ENCODE data around the gene GRK6. TPM values are rescaled to one million over a fixed set of nuclear protein-coding genes. Genes with fewer than 3 reads are reported as not detected.

GRK6 gene
- total and polyA plus RNA-seq, 2 donors = 13.4 to 27.7 TPM

GRCh38 chr5:177487975-177488374 lies 61.5 kb downstream of the GRK6 start:
- Histone ChIP-seq H3K4me1 (ENCODE audit: insufficient read depth) (no peaks in the 10 kb centered on the region), H3K36me3 (ENCODE audit: insufficient read depth) (no peaks in the 10 kb centered on the region), H3K4me3 (ENCODE audit: low read depth, low read length) (no peak overlapping the region), H3K27ac (ENCODE audit: low read depth) (no peak overlapping the region)
- WGBS = 80% methylated on average over 15 of the region's 15 CpGs
- DNase-seq (ENCODE audit: extremely low spot score) = no peak

GRCh38 chr5:177489119-177489716 lies 62.7 kb downstream of the GRK6 start:
- no peaks in the 10 kb centered on the region for H3K4me1 ChIP-seq (ENCODE audit: insufficient read depth)
- H3K36me3 ChIP-seq (ENCODE audit: insufficient read depth) = no peaks in the 10 kb centered on the region
- DNase-seq (ENCODE audit: extremely low spot score) = no peak
- H3K4me3 ChIP-seq (ENCODE audit: low read depth, low read length) = no peak overlapping the region
- H3K27ac ChIP-seq (ENCODE audit: low read depth) = no peak overlapping the region
- WGBS = 59% methylated on average over 26 of the region's 26 CpGs

- no peak overlapping the region for H3K27ac ChIP-seq (ENCODE audit: low read depth)
Measured at GRCh38 chr5:177490311-177490991, 64.0 kb downstream of the GRK6 start.

GRCh38 chr5:177490992-177491391 lies 64.5 kb downstream of the GRK6 start:
- Histone ChIP-seq H3K36me3 (ENCODE audit: insufficient read depth) (no peaks in the 10 kb centered on the region), H3K4me1 (ENCODE audit: insufficient read depth) (no peaks in the 10 kb centered on the region), H3K27ac (ENCODE audit: low read depth) (no peak overlapping the region), H3K4me3 (ENCODE audit: low read depth, low read length) (no peak overlapping the region)
- 73% methylated on average over 16 of the region's 16 CpGs for WGBS
- DNase-seq (ENCODE audit: extremely low spot score) = no peak

More at GRCh38 chr5:177490311-177490991, 64.0 kb downstream of the GRK6 start:
- Histone ChIP-seq H3K4me3 (ENCODE audit: low read depth, low read length) (no peak overlapping the region), H3K36me3 (ENCODE audit: insufficient read depth) (no peaks in the 10 kb centered on the region), H3K4me1 (ENCODE audit: insufficient read depth) (no peaks in the 10 kb centered on the region)
- 65% methylated on average over 15 of the region's 15 CpGs for WGBS
- DNase-seq (ENCODE audit: extremely low spot score) = no peak

GRCh38 chr5:177491429-177491945 lies 65.0 kb downstream of the GRK6 start:
- Histone ChIP-seq H3K4me1 (ENCODE audit: insufficient read depth) (no peaks in the 10 kb centered on the region), H3K27ac (ENCODE audit: low read depth) (no peak overlapping the region), H3K36me3 (ENCODE audit: insufficient read depth) (no peaks in the 10 kb centered on the region), H3K4me3 (ENCODE audit: low read depth, low read length) (no peak overlapping the region)
- DNase-seq (ENCODE audit: extremely low spot score) = no peak
- WGBS = 48% methylated on average over 43 of the region's 43 CpGs

- 70% methylated on average over 54 of the region's 54 CpGs for WGBS
- Histone ChIP-seq H3K4me3 (ENCODE audit: low read depth, low read length) (no peak overlapping the region), H3K36me3 (ENCODE audit: insufficient read depth) (no peaks in the 10 kb centered on the region), H3K27ac (ENCODE audit: low read depth) (no peak overlapping the region), H3K4me1 (ENCODE audit: insufficient read depth) (no peaks in the 10 kb centered on the region)
- no peak for DNase-seq (ENCODE audit: extremely low spot score)
Measured at GRCh38 chr5:177491983-177492746, 65.7 kb downstream of the GRK6 start.

Other genes with a start within 250 kb of the GRK6 start
- 9.7 TPM for gene RAB24, start 123.0 kb upstream of the GRK6 start, total RNA-seq
- 50.6 TPM for gene RAB24, start 123.0 kb upstream of the GRK6 start, polyA plus RNA-seq
- 40.8 TPM for gene PRELID1, start 122.9 kb upstream of the GRK6 start, total RNA-seq
- 122 TPM for gene PRELID1, start 122.9 kb upstream of the GRK6 start, polyA plus RNA-seq
- gene MXD3, start 114.8 kb upstream of the GRK6 start, total RNA-seq = 11.3 TPM
- 4.0 TPM for gene MXD3, start 114.8 kb upstream of the GRK6 start, polyA plus RNA-seq
- gene LMAN2, start 75.0 kb upstream of the GRK6 start, total RNA-seq = 101 TPM
- 209 TPM for gene LMAN2, start 75.0 kb upstream of the GRK6 start, polyA plus RNA-seq
- 4.7 TPM for gene RGS14, start 68.8 kb upstream of the GRK6 start, total RNA-seq
- gene RGS14, start 68.8 kb upstream of the GRK6 start, polyA plus RNA-seq = 16.4 TPM
- gene SLC34A1, start 42.2 kb upstream of the GRK6 start, total RNA-seq = not detected
- 0.04 TPM for gene SLC34A1, start 42.2 kb upstream of the GRK6 start, polyA plus RNA-seq
- not detected for gene PFN3, start 26.0 kb upstream of the GRK6 start, total RNA-seq
- not detected for gene PFN3, start 26.0 kb upstream of the GRK6 start, polyA plus RNA-seq
- not detected for gene F12, start 17.1 kb upstream of the GRK6 start, total RNA-seq
- 1.1 TPM for gene F12, start 17.1 kb upstream of the GRK6 start, polyA plus RNA-seq
- 0.58 TPM for gene PRR7, start 20.1 kb downstream of the GRK6 start, total RNA-seq
- 2.4 TPM for gene PRR7, start 20.1 kb downstream of the GRK6 start, polyA plus RNA-seq
- 53.9 TPM for gene DBN1, start 47.0 kb downstream of the GRK6 start, total RNA-seq
- gene DBN1, start 47.0 kb downstream of the GRK6 start, polyA plus RNA-seq = 96.5 TPM
- gene PDLIM7, start 70.9 kb downstream of the GRK6 start, total RNA-seq = 102 TPM
- 728 TPM for gene PDLIM7, start 70.9 kb downstream of the GRK6 start, polyA plus RNA-seq
- 2.9 TPM for gene DOK3, start 83.2 kb downstream of the GRK6 start, total RNA-seq
- gene DOK3, start 83.2 kb downstream of the GRK6 start, polyA plus RNA-seq = 8.5 TPM
- 27.4 TPM for gene DDX41, start 90.3 kb downstream of the GRK6 start, total RNA-seq
- 65.6 TPM for gene DDX41, start 90.3 kb downstream of the GRK6 start, polyA plus RNA-seq
- 22.8 TPM for gene FAM193B, start 127.9 kb downstream of the GRK6 start, total RNA-seq
- gene FAM193B, start 127.9 kb downstream of the GRK6 start, polyA plus RNA-seq = 66.7 TPM
- 50.9 TPM for gene TMED9, start 165.5 kb downstream of the GRK6 start, total RNA-seq
- 136 TPM for gene TMED9, start 165.5 kb downstream of the GRK6 start, polyA plus RNA-seq
- 14.3 TPM for gene B4GALT7, start 173.5 kb downstream of the GRK6 start, total RNA-seq
- gene B4GALT7, start 173.5 kb downstream of the GRK6 start, polyA plus RNA-seq = 29.4 TPM